H1 (cell line): ENCODE data around the gene FBXO46. TPM values are rescaled to one million over a fixed set of nuclear protein-coding genes. Genes with fewer than 3 reads are reported as not detected.

ENCODE experiments used
- CTCF ChIA-PET: fragments of 300-600 bp; sonication (Branson Sonifier 250); formaldehyde crosslinking; loops from one replicate; lab custom pipeline; 2021; ENCODE audit not compliant: partially characterized antibody; lab: Charles Lee
- POLR2A ChIA-PET: fragments of 300-600 bp; sonication (Branson Sonifier 250); formaldehyde crosslinking; loops from one replicate; lab custom pipeline; 2021; ENCODE audit warnings: inconsistent platforms; ENCODE audit not compliant: partially characterized antibody; lab: Charles Lee
- DNase-seq, 2 experiments: peaks; one replicate each; pipeline versions ENCODE4 v3.0.0 to v3.0.0-alpha.2; 2010 to 2022; ENCODE audit warnings: low spot score in 2 of 2, low read depth in 1 of 2, mixed read lengths in 1 of 2
- FAIRE-seq: peaks from 2 replicates; lab custom pipeline; 2011; peaks lifted over from hg19 to GRCh38; lab: Jason Lieb, UNC
- H2AFZ ChIP-seq: 2 replicates; pipeline ENCODE4 v1.8.1; 2012; ENCODE audit warnings: low read length, inconsistent platforms
- H2AK5ac ChIP-seq: 2 replicates; pipeline ENCODE4 v1.6.1; 2013; ENCODE audit warnings: low read depth, low read length
- H2BK120ac ChIP-seq: replicated peaks from 2 replicates; pipeline ENCODE3; 2013; ENCODE audit warnings: low read depth, low read length, inconsistent platforms
- H2BK12ac ChIP-seq: 2 replicates; pipeline ENCODE4 v1.6.1; 2013; ENCODE audit warnings: low read depth, low read length
- H2BK15ac ChIP-seq: 2 replicates; pipeline ENCODE4 v1.6.1; 2013; ENCODE audit warnings: low read length
- H2BK20ac ChIP-seq: 2 replicates; pipeline ENCODE4 v1.6.1; 2013; ENCODE audit warnings: low read length
- H2BK5ac ChIP-seq: 2 replicates; pipeline ENCODE4 v1.6.1; 2013; ENCODE audit warnings: low read depth, low read length
- H3K14ac ChIP-seq: 2 replicates; pipeline ENCODE4 v1.6.1; 2013; ENCODE audit warnings: inconsistent platforms; ENCODE audit not compliant: insufficient read length
- H3K18ac ChIP-seq: 2 replicates; pipeline ENCODE4 v1.6.1; 2013; ENCODE audit warnings: low read length; ENCODE audit errors: extremely low read depth
- H3K23ac ChIP-seq: 2 replicates; pipeline ENCODE4 v1.6.1; 2013; ENCODE audit warnings: inconsistent platforms; ENCODE audit not compliant: insufficient read length
- H3K23me2 ChIP-seq: 2 replicates; pipeline ENCODE4 v1.6.1; 2013; ENCODE audit warnings: low read depth, low read length
- H3K27ac ChIP-seq: 2 replicates; pipeline ENCODE4 v1.6.1; 2011; ENCODE audit warnings: low read depth, low read length, inconsistent platforms
- H3K27me3 ChIP-seq, 4 experiments: replicated peaks in 1 of 4; 1 replicate in 1 of 4; 2 replicates in 3 of 4; pipeline versions ENCODE4 v1.6.1 to v1.8.1; 2011 to 2013; ENCODE audit warnings: low read length in 3 of 4, mild to moderate bottlenecking in 3 of 4, inconsistent platforms in 2 of 4, mixed read lengths in 2 of 4, moderate library complexity in 1 of 4; ENCODE audit not compliant: control insufficient read depth in 3 of 4, insufficient read depth in 3 of 4; ENCODE audit errors: extremely low read depth in 1 of 4
- H3K36me3 ChIP-seq, 4 experiments: 2 replicates each; pipeline versions ENCODE4 v1.6.1 to v1.8.1; 2011 to 2013; ENCODE audit warnings: mild to moderate bottlenecking in 4 of 4, low read length in 3 of 4, moderate library complexity in 2 of 4, control low read depth in 1 of 4, inconsistent platforms in 1 of 4; ENCODE audit not compliant: insufficient read depth in 4 of 4, control insufficient read depth in 2 of 4
- H3K4ac ChIP-seq: replicated peaks from 2 replicates; pipeline ENCODE3; 2013; ENCODE audit warnings: low read length, low read depth, mixed read lengths, inconsistent platforms; ENCODE audit not compliant: insufficient read length
- H3K4me1 ChIP-seq, 4 experiments: replicated peaks in 1 of 4; 1 replicate in 1 of 4; 2 replicates in 3 of 4; pipeline versions ENCODE4 v1.6.1 to v1.8.1; 2011 to 2013; ENCODE audit warnings: low read length in 3 of 4, inconsistent platforms in 2 of 4, mixed read lengths in 1 of 4; ENCODE audit not compliant: insufficient read depth in 4 of 4, control insufficient read depth in 3 of 4
- H3K4me2 ChIP-seq, 2 experiments: 2 replicates each; pipeline versions ENCODE4 v1.6.1 to v1.8.1; 2011 to 2013; ENCODE audit warnings: low read depth in 2 of 2, low read length in 2 of 2, control low read depth in 1 of 2, inconsistent platforms in 1 of 2, mild to moderate bottlenecking in 1 of 2; ENCODE audit not compliant: insufficient read depth in 1 of 2
- H3K4me3 ChIP-seq, 4 experiments: fragments of 200-600, 300-600 bp in 1 of 4; sonication (generic), shearing (Covaris generic), sonication (Bioruptor Twin) in 1 of 4; 2 replicates each; pipeline versions ENCODE4 v1.5.1 to v1.8.1; 2011 to 2016; ENCODE audit warnings: low read length in 4 of 4, low read depth in 3 of 4, control low read depth in 2 of 4, inconsistent platforms in 2 of 4, mild to moderate bottlenecking in 2 of 4, mixed read lengths in 1 of 4, moderate library complexity in 1 of 4; ENCODE audit not compliant: insufficient read depth in 2 of 4; ENCODE audit errors: extremely low read depth in 1 of 4
- H3K56ac ChIP-seq: replicated peaks from 2 replicates; pipeline ENCODE3; 2013; ENCODE audit warnings: low read depth, mild to moderate bottlenecking, mixed read lengths, low read length, inconsistent platforms; ENCODE audit not compliant: insufficient read length
- H3K79me1 ChIP-seq: 2 replicates; pipeline ENCODE4 v1.6.1; 2013; ENCODE audit warnings: low read depth, low read length, control low read depth
- H3K79me2 ChIP-seq, 2 experiments: 2 replicates each; pipeline versions ENCODE4 v1.6.1 to v1.8.1; 2012 to 2013; ENCODE audit warnings: low read length in 2 of 2, mild to moderate bottlenecking in 2 of 2, inconsistent platforms in 1 of 2; ENCODE audit not compliant: insufficient read depth in 2 of 2, control insufficient read depth in 1 of 2
- H3K9ac ChIP-seq, 4 experiments: replicated peaks in 1 of 4; 1 replicate in 1 of 4; 2 replicates in 3 of 4; pipeline versions ENCODE4 v1.6.1 to v1.8.1; 2011 to 2013; ENCODE audit warnings: low read depth in 3 of 4, low read length in 3 of 4, control low read depth in 2 of 4, mild to moderate bottlenecking in 2 of 4, moderate library complexity in 2 of 4, inconsistent platforms in 1 of 4; ENCODE audit errors: extremely low read depth in 1 of 4
- H3K9me3 ChIP-seq, 2 experiments: 2 replicates each; pipeline versions ENCODE4 v1.6.1 to v1.8.1; 2012 to 2013; ENCODE audit warnings: mild to moderate bottlenecking in 2 of 2, moderate library complexity in 2 of 2, control low read depth in 1 of 2, inconsistent platforms in 1 of 2, low read depth in 1 of 2, low read length in 1 of 2, mixed read lengths in 1 of 2; ENCODE audit not compliant: insufficient read depth in 2 of 2
- H4K20me1 ChIP-seq, 2 experiments: replicated peaks in 1 of 2; 2 replicates each; pipeline versions ENCODE3 to v1.8.1; 2011 to 2013; ENCODE audit warnings: inconsistent platforms in 2 of 2, low read length in 2 of 2, mild to moderate bottlenecking in 1 of 2; ENCODE audit not compliant: insufficient read depth in 2 of 2, control insufficient read depth in 1 of 2
- H4K5ac ChIP-seq: 2 replicates; pipeline ENCODE4 v1.6.1; 2013; ENCODE audit warnings: low read length, low read depth, mixed read lengths, inconsistent platforms; ENCODE audit not compliant: insufficient read length
- H4K8ac ChIP-seq: 2 replicates; pipeline ENCODE4 v1.8.0; 2013; ENCODE audit warnings: mild to moderate bottlenecking, moderate library complexity, low read length, inconsistent platforms; ENCODE audit not compliant: insufficient read depth; ENCODE audit errors: extremely low read depth
- H4K91ac ChIP-seq: replicated peaks from 2 replicates; pipeline ENCODE3; 2013; ENCODE audit warnings: low read length, mixed read lengths, inconsistent platforms; ENCODE audit not compliant: insufficient read length
- CBX5 ChIP-seq: fragments of 300-800, 300-1000 bp; sonication (generic); IDR thresholded peaks from 2 replicates; pipeline ENCODE4 v1.7.1; 2016; ENCODE audit warnings: antibody characterized with exemption, low read length, low read depth
- E2F6 ChIP-seq: IDR thresholded peaks from 2 replicates; pipeline ENCODE4 v1.6.1; 2012; ENCODE audit warnings: inconsistent platforms
- WGBS, 2 experiments: shearing (Covaris generic) in 1 of 2; methylation state at CpG; one replicate each; pipeline versions ENCODE4 v1.1.6 to v1.1.7; 2013 to 2015; ENCODE audit warnings: low lambda C conversion rate in 2 of 2, mixed read lengths in 2 of 2, inconsistent platforms in 1 of 2, low coverage in 1 of 2, missing lambda C conversion rate in 1 of 2; ENCODE audit not compliant: insufficient replicate concordance in 2 of 2, insufficient coverage in 1 of 2, insufficient read length in 1 of 2; ENCODE audit errors: extremely low coverage in 1 of 2, missing lambda C conversion rate in 1 of 2; 5-methylcytosine and 5-hydroxymethylcytosine counted together
- polyA plus RNA-seq, 7 experiments: library from polyadenylated mRNA; depleted of rRNA in 3 of 7; stranded (reverse) in 5 of 7; unstranded in 2 of 7; fragments of >200 nt in 5 of 7; fragments of 200-250 nt in 2 of 7; gene quantifications; 1 replicate in 5 of 7; 2 replicates in 1 of 7; 4 replicates in 1 of 7; pipeline versions ENCODE4 v1.2.1 to v1.2.3, GENCODE V29; 2011 to 2013; ENCODE audit warnings: missing spikeins in 2 of 7, mixed read lengths in 2 of 7
- total RNA-seq: library from RNA; stranded (reverse); fragmentation: NEBNext Ultra II Directional; extraction: Animal tissue kit (Norgen Biotek cat#: 25700); gene quantifications from 2 replicates; pipeline ENCODE4 v1.2.1, GENCODE V29; 2021

Gene FBXO46
- total and polyA plus RNA-seq, 2 of the 8 experiments (the other 6 are each of a cell fraction or from before 2014, with no cell fraction given): 11.2 to 38.9 TPM

GRCh38 chr19:45761714-45762113 lies 31.0 kb upstream of the FBXO46 start:
- H3K36me3 ChIP-seq: no peaks in the 10 kb centered on the region
- no peaks in the 10 kb centered on the region for H3K79me2 ChIP-seq
- no peak overlapping the region for H2BK120ac ChIP-seq
- H2BK5ac ChIP-seq: no peak overlapping the region
- ChIA-PET CTCF (interaction anchor here (1.0 to 3.2 kb wide), 4 partner anchors 9 to 215 kb away, joined by 3 to 14 read pairs (median 3); partner anchors contain the start of gene QPCTL), POLR2A (interaction anchor here (1.0 to 16.2 kb wide), 7 partner anchors 8 to 70 kb away, joined by 3 to 284 read pairs (median 5); partner anchors contain the start of genes DMWD, MEIOSIN, SIX5 and SNRPD2)
- H3K4ac ChIP-seq: no peak overlapping the region
- H3K23ac ChIP-seq: no peak overlapping the region
- FAIRE-seq: no peak
- H3K27ac ChIP-seq: no peak overlapping the region
- TF ChIP-seq E2F6: peak; percentile 39; the same call in 1 of the 2 replicates
- no peak for TF ChIP-seq CBX5
- 73% methylated on average over 17 of the region's 17 CpGs; no CpG with 5 or more reads in 1 of the 2 experiments for WGBS, 2 experiments
- peaks cover 7 to 32% (median 23%) of the 10 kb centered on the region in 4 experiments for H3K4me1 ChIP-seq
- H3K18ac ChIP-seq: no peak overlapping the region
- H4K20me1 ChIP-seq: peaks cover 0 to 3% of the 10 kb centered on the region in 2 experiments
- peaks cover 0 to 2% (median 1%) of the 10 kb centered on the region in 4 experiments; a peak in 1 of 7 replicates for H3K27me3 ChIP-seq
- no peaks in the 10 kb centered on the region for H3K9me3 ChIP-seq
- no peak overlapping the region for H3K4me3 ChIP-seq
- no peak overlapping the region for H2BK20ac ChIP-seq
- no peaks in the 10 kb centered on the region; the same call in 1 of the 2 replicates for H3K23me2 ChIP-seq
- H3K9ac ChIP-seq: no peak overlapping the region
- no peak overlapping the region for H3K56ac ChIP-seq
- no peak overlapping the region for H4K5ac ChIP-seq
- H4K91ac ChIP-seq: peak overlapping the region; percentile 42
- H4K8ac ChIP-seq: no peak overlapping the region
- H2BK12ac ChIP-seq: no peak overlapping the region; the same call in 1 of the 2 replicates
- H2AK5ac ChIP-seq: no peak overlapping the region
- no peak overlapping the region for H2AFZ ChIP-seq
- H2BK15ac ChIP-seq: peak overlapping the region; percentile 61; the same call in 1 of the 2 replicates
- no peak overlapping the region for H3K4me2 ChIP-seq
- peak in 1 of 2 experiments; percentile 52 for DNase-seq
- no peak overlapping the region for H3K14ac ChIP-seq
- no peaks in the 10 kb centered on the region for H3K79me1 ChIP-seq
